HAP-1 (cell line): ENCODE results near the gene RAB11FIP5.
A peak's percentile ranks its signal among the peaks of the same experiment; 100 is the strongest.

Experiments
- DNase-seq, 2 experiments: peaks; one replicate each; pipeline ENCODE4 v3.0.0-alpha.2; 2016 to 2020; ENCODE audit warnings: low spot score in 2 of 2
- H3K27me3 ChIP-seq: fragments of 250-450 bp; sonication (Bioruptor Pico); 2 replicates; pipeline ENCODE4 v1.5.1; 2020; ENCODE audit warnings: low read depth, mild to moderate bottlenecking, moderate library complexity
- H3K36me3 ChIP-seq: fragments of 250-450 bp; sonication (Bioruptor Pico); replicated peaks from 2 replicates; pipeline ENCODE4 v1.5.1; 2020; ENCODE audit warnings: mild to moderate bottlenecking
- H3K4me1 ChIP-seq: fragments of 250-450 bp; sonication (Bioruptor Pico); 2 replicates; pipeline ENCODE4 v1.5.1; 2020; ENCODE audit warnings: mild to moderate bottlenecking
- H3K4me3 ChIP-seq: fragments of 250-450 bp; sonication (Bioruptor Pico); 2 replicates; pipeline ENCODE4 v1.5.1; 2020; ENCODE audit warnings: mild to moderate bottlenecking, moderate library complexity
- H3K9me3 ChIP-seq: fragments of 250-450 bp; sonication (Bioruptor Pico); 2 replicates; pipeline ENCODE4 v1.5.1; 2020; ENCODE audit warnings: mild to moderate bottlenecking, moderate library complexity
- in situ Hi-C: fragments of 300-500 bp; cut with MboI; formaldehyde crosslinking; loops from 3 replicates; pipeline ENCODE4 v1.14.3; 2020; ENCODE audit warnings: low sequenced_read_pairs, inconsistent platforms, mixed read lengths

Gene RAB11FIP5

DNA sequence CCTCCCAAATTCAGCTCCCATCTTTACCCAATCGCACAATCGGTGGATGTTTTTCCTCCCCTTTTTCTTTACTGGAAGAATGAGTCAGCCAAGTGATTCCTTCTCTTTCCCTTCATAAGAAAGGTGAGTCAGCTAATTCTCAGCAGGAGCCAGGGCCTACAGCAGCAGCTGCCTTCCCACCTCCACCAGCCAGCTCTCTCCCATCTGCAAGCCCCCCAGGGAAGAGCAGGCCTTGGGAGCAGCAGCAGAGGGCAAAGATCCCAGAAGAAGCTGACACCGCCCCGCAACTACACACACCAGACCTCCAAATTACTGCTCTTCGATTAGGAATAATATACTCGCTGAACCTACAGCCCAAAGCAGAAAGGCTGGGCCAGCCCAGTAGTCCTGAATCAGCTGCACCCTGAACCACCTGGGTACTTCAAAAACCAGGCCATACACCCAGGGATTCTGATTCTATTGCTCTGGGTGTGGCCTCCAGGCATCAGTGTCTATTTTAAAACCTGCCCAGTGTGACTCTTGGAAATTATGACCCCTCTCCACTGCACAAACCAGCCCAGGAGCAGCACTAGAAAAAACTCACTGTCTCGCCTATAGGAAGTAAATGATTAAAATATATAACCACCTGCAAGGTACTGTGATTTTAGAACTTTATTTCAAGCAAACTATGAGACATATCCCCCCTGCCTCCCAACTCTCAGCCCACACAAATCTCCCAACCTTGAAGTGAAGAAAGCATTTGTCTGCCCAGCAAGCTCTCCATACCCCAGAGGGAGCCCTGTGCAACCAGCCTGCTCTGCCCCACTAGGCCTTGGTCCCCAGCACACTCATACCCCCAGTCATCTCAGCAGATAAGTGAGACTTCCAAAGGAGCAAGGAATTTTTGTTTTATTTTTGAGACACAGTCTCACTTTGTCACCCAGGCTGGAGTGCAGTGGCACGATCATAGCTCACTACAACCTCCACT lies 48.6 kb downstream of the RAB11FIP5 start:
- H3K9me3 ChIP-seq, result no peaks in the 10 kb centered on the region
- no peak overlapping the region for H3K4me3 ChIP-seq
- H3K36me3 ChIP-seq, result no peaks in the 10 kb centered on the region; the same call in 1 of the 2 replicates
- no peaks in the 10 kb centered on the region; the same call in 1 of the 2 replicates for H3K4me1 ChIP-seq
- H3K27me3 ChIP-seq, result no peaks in the 10 kb centered on the region
- in situ Hi-C loops, result no loop called here
- DNase-seq, result no peak

DNA sequence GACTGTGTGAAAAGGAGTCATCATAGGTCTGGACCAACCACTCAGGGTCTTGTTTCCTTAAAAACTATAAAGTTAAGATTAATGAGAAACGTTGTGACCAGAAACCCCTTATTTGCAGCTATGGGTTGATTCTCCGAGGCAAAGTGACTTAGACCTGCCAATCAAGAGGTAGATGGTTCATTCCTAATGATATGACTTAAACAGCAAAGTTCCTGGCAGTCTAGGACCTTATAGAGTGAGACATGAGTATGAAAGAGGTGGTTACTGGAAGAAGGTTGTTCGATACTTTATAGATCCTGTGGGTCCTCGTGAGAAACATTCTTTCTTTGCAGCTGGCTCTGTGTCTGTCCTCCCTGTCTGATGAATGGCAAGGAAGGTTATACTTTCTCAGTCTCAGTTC lies 49.3 kb downstream of the RAB11FIP5 start:
- in situ Hi-C loops, result no loop called here

DNA sequence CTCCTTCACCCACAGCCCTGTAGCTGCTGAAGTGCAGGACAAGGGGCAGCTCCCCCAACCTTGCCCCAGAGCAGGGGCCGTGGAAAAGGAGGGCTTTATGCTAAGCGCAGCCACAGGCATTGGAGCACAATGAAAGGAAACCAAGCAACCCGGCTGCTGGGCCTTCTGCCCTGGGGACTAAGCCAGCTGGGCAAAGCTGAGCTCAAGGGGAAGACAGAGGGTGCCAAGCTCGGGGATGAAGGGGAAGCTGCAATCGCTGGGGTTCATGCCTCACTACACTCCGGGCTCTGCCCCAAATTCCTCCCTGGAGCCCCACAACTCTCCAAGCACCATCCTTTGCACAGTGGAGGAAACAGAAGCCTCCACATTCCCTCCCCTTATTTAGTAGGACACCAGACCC lies 53.6 kb downstream of the RAB11FIP5 start:
- Histone ChIP-seq H3K4me1 (no peaks in the 10 kb centered on the region), H3K27me3 (no peaks in the 10 kb centered on the region), H3K9me3 (no peaks in the 10 kb centered on the region), H3K36me3 (peaks cover 17% of the 10 kb centered on the region), H3K4me3 (no peak overlapping the region)
- no peak for DNase-seq
- in situ Hi-C loops, result no loop called here

More for the DNA sequence above, 49.3 kb downstream of the RAB11FIP5 start:
- H3K4me1 ChIP-seq, result no peaks in the 10 kb centered on the region
- no peaks in the 10 kb centered on the region for H3K9me3 ChIP-seq
- H3K4me3 ChIP-seq, result no peak overlapping the region
- peaks cover under 1% of the 10 kb centered on the region; the same call in 1 of the 2 replicates for H3K36me3 ChIP-seq
- no peak for DNase-seq
- no peaks in the 10 kb centered on the region for H3K27me3 ChIP-seq

GRCh38 chr2:73054980-73055379 lies 57.8 kb downstream of the RAB11FIP5 start:
- Histone ChIP-seq H3K4me3 (no peak overlapping the region), H3K36me3 (peaks cover 17% of the 10 kb centered on the region), H3K9me3 (no peaks in the 10 kb centered on the region), H3K4me1 (no peaks in the 10 kb centered on the region), H3K27me3 (no peaks in the 10 kb centered on the region)
- in situ Hi-C loops, result no loop called here
- no peak for DNase-seq

DNA sequence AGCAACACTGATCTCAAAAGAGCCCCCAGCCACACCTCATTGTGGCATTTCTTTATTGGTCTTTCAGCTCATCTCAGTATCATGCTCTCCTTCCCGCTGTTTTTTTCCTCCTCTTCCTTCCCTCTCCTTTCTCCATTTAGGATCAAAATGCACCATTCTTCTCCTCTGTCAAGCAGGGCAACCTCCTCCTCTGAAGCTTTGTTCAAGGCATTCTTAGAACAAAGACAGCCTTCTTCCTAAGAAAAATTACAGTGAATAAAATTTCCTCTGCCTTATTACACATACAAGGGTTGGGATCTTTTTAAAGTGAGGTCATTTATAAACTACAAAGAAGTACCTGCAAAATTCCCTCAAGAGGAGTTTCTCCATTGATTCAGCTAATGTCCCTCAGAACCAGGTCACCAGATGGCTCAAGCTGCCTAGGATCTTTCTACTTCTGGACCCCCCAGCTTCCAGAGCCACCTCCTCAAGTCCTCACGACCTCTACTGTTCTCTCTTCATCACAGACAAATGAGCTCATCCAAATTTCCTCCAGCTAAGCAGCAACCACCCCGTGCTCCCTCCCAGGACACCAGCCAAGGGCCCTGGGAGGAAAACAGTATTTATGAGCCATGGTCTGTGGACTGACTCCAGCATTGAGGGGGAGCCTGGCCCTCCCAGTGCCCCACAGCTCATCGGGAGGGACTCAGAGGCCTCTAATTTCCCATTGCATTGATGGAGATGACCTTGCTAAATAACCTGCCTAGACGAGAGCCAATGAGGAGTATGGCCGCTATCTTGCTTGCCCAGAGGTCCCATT lies 59.2 kb downstream of the RAB11FIP5 start:
- Histone ChIP-seq H3K36me3 (peaks cover 16% of the 10 kb centered on the region), H3K4me3 (no peak overlapping the region), H3K27me3 (no peaks in the 10 kb centered on the region), H3K4me1 (no peaks in the 10 kb centered on the region), H3K9me3 (no peaks in the 10 kb centered on the region)
- DNase-seq, result no peak
- in situ Hi-C loops, result no loop called here

DNA sequence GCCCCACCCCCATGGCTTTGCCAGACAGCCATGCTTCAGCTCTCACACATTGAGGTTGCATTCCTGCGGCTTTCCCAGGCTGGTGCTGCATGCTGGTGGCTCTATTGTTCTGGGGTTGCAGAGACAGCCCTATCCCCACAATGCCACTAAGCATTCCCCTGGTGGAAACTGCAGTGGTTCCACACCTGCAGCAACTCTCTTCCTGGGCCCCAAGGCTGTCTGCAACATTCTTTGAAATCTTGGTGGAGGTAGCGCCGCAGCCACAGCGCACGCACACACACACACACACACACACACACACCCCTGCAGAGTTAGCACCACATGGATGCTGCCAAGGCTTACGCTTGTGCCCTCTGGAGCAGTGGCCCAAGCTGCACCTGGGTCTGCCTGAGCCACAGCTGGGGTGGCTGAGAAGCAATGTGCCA lies 62.6 kb downstream of the RAB11FIP5 start:
- H3K9me3 ChIP-seq, result no peaks in the 10 kb centered on the region
- peak in 1 of 2 experiments; percentile 30 for DNase-seq
- in situ Hi-C loops, result no loop called here

DNA sequence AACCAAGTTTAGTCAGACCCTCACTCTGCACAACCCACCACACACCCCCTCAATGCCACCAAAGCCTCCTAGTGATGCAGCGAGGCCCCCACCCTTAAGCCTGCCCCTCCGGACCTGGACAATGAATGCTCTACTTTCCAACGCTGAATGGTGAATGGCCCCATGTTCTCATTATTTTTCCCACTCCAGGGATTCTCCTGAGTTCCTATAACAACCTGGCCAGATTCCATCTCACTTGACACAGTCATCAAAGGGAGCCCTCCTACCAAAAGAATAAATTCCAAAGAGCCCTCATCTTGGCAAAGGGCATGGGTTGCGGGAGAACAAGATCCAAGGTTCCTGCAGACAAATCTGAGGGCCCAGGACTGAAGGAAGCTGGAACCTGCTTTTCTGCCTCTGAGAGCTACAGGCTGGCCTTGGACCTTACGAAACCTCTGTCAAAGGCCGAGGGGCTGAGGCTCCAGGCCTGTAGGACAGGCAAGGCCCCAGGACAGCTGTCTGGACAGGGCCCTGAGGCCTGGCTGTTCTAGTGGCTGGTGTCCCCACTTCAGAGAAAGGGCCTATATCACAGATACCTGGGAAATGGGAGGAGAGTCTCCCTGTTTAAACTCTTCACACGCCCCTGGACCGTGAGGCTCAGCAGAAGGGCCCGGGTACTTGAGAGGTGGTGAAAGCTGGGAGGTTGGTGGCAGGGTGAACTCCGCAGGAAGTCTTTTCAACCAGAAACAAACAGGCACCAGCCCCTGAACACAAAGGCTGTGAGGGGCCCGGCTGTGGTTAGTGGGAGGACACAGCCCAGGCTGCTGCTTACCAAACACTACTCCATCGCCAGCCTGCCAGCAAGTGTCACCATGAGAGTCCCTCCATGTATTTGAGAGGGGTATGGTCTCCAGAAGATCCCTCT lies 68.6 kb downstream of the RAB11FIP5 start:
- Histone ChIP-seq H3K27me3 (no peaks in the 10 kb centered on the region), H3K4me3 (no peak overlapping the region), H3K36me3 (no peaks in the 10 kb centered on the region; the same call in 1 of the 2 replicates), H3K9me3 (no peaks in the 10 kb centered on the region), H3K4me1 (no peaks in the 10 kb centered on the region)
- in situ Hi-C loops, result no loop called here
- no peak for DNase-seq

More for the DNA sequence above, 62.6 kb downstream of the RAB11FIP5 start:
- Histone ChIP-seq H3K36me3 (no peaks in the 10 kb centered on the region; the same call in 1 of the 2 replicates), H3K4me1 (no peaks in the 10 kb centered on the region), H3K27me3 (no peaks in the 10 kb centered on the region), H3K4me3 (no peak overlapping the region)

DNA sequence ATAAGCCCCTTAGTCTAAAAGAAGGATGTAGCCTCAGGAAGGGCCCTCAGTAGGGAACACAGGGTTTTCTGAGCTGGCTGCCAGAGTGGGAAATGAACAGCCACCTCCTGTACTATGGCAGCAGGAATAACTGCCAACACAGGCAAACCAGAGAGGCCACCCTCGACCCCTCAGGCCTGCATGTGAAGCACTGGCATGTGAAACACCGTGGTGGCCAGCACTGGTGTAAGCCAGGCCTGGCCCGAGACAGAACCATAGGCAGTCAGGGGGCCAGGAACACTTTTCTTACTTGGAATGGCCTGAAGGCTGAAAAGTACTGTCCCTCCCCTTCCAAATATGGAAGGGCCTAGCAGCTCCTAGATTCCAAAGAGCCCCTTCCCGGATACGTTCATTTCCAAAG lies 69.5 kb downstream of the RAB11FIP5 start:
- no peaks in the 10 kb centered on the region; the same call in 1 of the 2 replicates for H3K36me3 ChIP-seq
- H3K4me3 ChIP-seq, result no peak overlapping the region
- no peaks in the 10 kb centered on the region for H3K4me1 ChIP-seq
- no peak for DNase-seq
- H3K9me3 ChIP-seq, result no peaks in the 10 kb centered on the region
- in situ Hi-C loops, result no loop called here
- H3K27me3 ChIP-seq, result no peaks in the 10 kb centered on the region

DNA sequence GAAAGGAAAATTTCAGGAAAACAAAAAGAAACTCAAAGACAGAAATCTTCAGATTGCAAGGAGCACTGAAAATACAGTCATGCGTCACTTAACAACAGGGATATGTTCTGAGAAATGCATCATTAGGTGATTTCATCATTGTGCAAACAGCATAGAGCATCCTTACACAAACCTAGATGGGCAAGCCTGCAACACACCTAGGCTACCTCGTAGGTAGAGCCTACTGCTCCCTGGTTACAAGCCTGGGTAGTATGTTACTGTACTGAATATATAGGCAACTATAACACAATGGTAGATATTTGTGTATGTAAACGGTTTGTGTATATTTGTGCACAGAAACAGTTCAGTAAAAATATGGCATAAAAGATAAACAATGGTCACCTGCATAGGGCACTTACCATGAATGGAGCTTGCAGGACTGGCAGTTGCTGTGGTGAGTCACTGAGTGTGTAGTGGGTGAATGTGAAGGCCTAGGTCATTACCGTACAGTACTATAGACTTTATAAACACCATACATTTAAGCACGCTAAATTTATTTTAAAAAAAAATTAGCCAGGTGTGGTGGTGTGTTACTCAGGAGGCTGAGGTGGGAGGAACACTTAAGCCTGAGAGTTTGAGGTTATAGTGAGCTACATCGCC lies 74.7 kb downstream of the RAB11FIP5 start:
- no peak for DNase-seq
- H3K36me3 ChIP-seq, result no peaks in the 10 kb centered on the region
- no peaks in the 10 kb centered on the region for H3K4me1 ChIP-seq
- no peak overlapping the region for H3K4me3 ChIP-seq
- no peaks in the 10 kb centered on the region for H3K9me3 ChIP-seq
- no peaks in the 10 kb centered on the region for H3K27me3 ChIP-seq
- in situ Hi-C loops, result no loop called here

- Histone ChIP-seq H3K36me3 (no peaks in the 10 kb centered on the region), H3K4me3 (no peak overlapping the region)
- in situ Hi-C loops, result no loop called here
Observed at GRCh38 chr2:73036766-73037165, 76.0 kb downstream of the RAB11FIP5 start.

DNA sequence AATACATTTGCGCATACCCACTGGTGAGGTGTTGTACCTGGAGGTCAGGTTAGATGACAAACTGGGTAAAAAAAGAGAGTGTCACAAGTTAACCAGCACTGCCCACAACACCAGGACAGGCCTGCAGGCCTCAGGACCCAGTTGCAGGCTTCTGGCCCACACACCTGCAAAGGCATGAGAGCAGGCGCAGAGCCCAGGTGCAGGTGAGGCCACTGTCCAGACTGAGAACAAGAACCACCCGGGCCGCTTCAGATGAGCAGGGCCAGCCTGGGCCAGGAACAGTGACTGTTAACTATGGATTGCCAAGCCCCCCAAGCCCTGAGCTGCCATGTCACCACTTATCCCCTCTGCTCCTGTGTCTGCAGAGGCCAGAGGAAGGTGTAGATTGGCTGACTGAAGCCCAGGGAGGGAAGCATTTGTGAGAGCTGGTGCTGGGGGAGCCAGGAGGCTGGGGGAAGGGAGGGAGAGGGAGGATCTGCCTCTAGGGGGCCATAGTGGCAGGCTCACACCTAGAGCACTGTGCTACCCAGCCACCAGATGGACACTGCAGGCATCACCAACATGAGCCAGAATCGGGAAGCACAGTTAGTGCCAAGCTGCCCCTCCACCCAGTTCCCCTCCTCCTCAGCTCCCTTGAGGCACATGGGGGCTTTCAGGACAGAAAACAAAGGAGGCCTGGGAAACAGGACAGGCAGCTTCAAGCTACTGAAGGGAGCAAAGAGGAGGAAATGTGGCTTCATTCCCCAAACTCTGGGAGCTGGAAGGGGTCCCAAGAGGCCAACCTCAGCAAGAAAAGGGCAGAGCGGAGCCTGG lies 76.6 kb downstream of the RAB11FIP5 start:
- in situ Hi-C loops, result no loop called here
- DNase-seq, result peak in 1 of 2 experiments; percentile 17
- H3K4me1 ChIP-seq, result no peaks in the 10 kb centered on the region

More at GRCh38 chr2:73036766-73037165, 76.0 kb downstream of the RAB11FIP5 start:
- Histone ChIP-seq H3K9me3 (no peaks in the 10 kb centered on the region), H3K4me1 (no peaks in the 10 kb centered on the region), H3K27me3 (no peaks in the 10 kb centered on the region)
- DNase-seq, result no peak

More for the DNA sequence above, 76.6 kb downstream of the RAB11FIP5 start:
- Histone ChIP-seq H3K36me3 (no peaks in the 10 kb centered on the region), H3K27me3 (no peaks in the 10 kb centered on the region), H3K9me3 (no peaks in the 10 kb centered on the region), H3K4me3 (no peak overlapping the region)
